KOPT-K1 (cell line): ENCODE measurements around the gene NPHS1.
"Not testable (repeated sequence)": the region's sequence is repeated elsewhere in the genome, so short reads cannot be mapped to it uniquely, and the experiment has no call there.

ENCODE experiments used
- H3K27ac ChIP-seq: fragments of 200-600 bp; sonication (generic); 2 replicates; pipeline ENCODE4 v1.5.1; 2016; ENCODE audit warnings: antibody characterized with exemption, mild to moderate bottlenecking, low read depth, low read length; ENCODE audit not compliant: poor library complexity, severe bottlenecking
- H3K36me3 ChIP-seq: fragments of 200-600 bp; sonication (generic); 2 replicates; pipeline ENCODE4 v1.5.1; 2017; ENCODE audit warnings: antibody characterized with exemption, mild to moderate bottlenecking, low read length, moderate library complexity; ENCODE audit not compliant: insufficient read depth
- H3K9me3 ChIP-seq: fragments of 200-600 bp; sonication (generic); 2 replicates; pipeline ENCODE4 v1.5.1; 2017; ENCODE audit warnings: antibody characterized with exemption, low read length, mild to moderate bottlenecking; ENCODE audit not compliant: insufficient read depth, poor library complexity, severe bottlenecking

Gene NPHS1

DNA sequence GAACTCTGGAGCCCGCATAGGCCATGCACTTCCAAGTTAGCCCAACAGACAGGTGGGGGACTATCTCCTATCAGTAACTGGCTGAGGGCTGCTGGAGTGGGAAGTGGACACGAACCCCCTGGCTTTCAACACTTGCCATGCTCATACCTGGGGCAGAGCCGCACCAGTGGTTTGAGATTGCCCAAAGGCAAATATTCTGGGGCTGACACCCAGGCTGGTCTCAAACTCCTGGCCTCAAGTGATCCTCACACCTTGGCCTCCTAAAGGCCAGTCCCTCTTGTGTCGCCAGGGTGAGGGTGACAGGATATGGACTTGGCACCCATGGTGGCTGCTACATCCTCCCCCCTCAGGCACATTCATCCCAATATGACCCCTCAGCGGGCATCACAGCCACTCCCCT lies 34.9 kb upstream of the NPHS1 start:
- Histone ChIP-seq H3K9me3 (no peaks in the 10 kb centered on the region), H3K27ac (no peak overlapping the region), H3K36me3 (peaks cover 52% of the 10 kb centered on the region)

DNA sequence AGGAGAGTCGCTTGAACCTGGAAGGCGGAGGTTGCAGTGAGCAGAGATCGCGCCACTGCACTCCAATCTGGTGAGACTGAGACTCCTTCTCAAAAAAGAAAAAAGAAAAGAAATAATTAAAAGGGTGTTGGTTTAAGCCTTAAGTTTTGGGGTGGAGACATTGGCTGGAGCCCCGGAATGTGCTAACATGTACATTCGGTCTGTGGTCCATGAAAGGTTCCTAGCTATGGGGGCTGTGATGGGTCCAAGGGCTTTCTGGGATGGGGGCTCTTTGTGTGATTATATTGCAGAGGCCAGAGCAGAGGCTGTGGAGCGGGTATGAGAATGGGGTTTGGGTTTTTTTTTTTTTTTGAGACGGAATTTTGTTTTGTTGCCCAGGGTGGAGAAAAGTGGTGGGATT lies 33.6 kb upstream of the NPHS1 start:
- Histone ChIP-seq H3K27ac (no peak overlapping the region), H3K36me3 (peaks cover 43% of the 10 kb centered on the region), H3K9me3 (no peaks in the 10 kb centered on the region)

DNA sequence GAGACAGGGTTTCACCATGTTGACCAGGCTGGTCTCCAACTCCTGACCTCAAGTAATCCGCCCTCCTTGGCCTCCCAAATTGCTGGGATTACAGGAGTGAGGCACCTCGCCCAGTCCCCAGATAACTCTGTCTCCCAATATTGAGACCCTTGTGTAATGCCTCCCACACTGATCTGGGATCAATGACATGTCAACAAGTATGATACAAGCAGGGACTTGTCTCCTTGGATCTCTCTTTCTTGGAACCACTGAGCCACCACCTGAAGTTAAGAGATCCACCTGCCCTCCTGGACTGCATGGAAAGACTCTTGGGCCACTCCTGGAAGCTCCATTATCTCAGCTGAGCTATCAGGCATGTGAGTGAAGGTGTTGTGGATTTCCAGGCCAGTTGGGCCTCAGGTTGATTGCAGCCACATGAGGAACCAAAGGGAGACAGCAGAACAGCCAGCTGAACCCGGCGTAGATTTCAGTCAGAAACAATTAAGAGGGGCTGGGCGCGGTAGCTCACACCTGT lies 33.0 kb upstream of the NPHS1 start:
- H3K9me3 ChIP-seq = no peaks in the 10 kb centered on the region
- H3K36me3 ChIP-seq = peaks cover 37% of the 10 kb centered on the region
- H3K27ac ChIP-seq = no peak overlapping the region

DNA sequence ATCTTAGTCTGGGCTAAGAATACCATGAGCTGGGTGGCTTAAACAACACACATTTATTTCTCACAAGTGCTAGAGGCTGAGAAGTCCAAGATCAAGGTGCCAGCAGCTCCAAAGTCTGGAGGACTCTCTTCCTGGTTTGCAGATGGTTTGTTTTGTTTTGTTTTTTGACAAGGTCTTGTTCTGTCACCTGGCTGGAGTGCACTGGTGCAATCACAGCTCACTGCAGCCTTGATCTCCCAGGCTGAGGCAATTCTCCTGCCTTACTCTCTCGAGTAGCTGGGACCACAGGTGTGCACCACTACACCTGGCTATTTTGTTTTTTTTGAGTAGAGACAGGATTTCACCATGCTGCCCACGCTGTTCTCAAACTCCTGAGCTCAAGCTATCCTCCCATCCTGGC lies 31.6 kb upstream of the NPHS1 start:
- Histone ChIP-seq H3K36me3 (peaks cover 23% of the 10 kb centered on the region), H3K9me3 (no peaks in the 10 kb centered on the region), H3K27ac (no peak overlapping the region)

DNA sequence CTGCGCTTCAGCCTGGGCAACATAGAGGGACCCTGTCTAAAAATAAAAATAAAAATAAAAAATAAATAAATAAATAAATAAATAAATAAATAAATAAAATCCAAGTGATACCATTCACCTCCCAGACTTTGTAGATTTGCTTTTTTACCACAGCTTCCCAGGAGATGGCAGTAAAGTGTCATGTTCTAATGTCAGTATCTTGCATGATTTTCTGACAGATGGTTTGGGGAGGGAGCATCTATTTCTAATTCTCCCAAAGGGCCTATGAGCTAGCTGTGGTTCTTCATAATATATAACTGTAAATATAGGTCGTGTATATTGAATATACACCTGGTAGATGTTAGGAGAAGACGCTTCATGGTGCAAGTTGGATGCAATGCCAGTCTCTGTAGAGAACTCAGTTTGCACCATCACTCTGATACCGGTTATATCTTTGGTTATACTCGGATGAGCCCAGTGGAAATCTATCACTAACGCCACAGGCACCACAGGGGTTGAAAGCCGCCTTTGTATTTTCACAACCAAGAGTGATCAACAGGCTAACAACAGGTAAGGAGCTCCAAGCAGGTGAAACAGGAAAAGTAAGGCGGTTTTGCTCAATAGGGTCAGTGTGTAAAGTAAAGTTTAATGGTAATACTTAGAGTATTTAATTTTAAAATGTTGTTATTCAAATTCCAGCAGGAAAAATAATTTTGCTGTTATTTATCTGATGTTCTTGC lies 30.0 kb upstream of the NPHS1 start:
- no peaks in the 10 kb centered on the region for H3K9me3 ChIP-seq
- H3K27ac ChIP-seq = no peak overlapping the region
- peaks cover 7% of the 10 kb centered on the region for H3K36me3 ChIP-seq

DNA sequence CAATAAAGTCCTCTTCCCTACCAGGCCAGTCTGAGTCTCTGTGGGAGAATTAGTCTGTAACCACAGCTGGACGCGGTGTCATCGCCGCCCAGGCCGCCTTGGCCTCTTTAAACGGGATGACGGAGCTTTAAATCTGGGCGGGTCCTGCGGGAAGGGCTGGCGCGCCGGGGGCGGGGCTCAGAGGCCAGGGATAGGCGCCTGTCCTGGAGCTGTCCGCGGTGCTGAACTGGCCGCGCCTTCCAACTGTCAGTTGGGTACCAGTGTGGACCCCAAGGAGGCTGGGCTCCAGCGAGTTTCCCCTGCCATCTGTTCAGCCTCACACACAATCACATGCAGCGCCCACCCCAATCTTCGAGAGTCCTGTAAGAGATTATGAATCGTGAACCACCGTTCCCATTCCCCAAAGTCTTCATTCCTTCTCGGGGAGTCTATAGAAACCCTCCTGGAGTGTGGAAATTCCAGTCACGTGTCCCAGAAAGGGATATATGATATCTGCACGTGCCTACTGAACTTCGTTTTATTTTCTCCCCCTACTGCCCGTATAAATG lies 27.5 kb upstream of the NPHS1 start:
- H3K36me3 ChIP-seq = no peaks in the 10 kb centered on the region
- no peaks in the 10 kb centered on the region for H3K9me3 ChIP-seq
- H3K27ac ChIP-seq = no peak overlapping the region

DNA sequence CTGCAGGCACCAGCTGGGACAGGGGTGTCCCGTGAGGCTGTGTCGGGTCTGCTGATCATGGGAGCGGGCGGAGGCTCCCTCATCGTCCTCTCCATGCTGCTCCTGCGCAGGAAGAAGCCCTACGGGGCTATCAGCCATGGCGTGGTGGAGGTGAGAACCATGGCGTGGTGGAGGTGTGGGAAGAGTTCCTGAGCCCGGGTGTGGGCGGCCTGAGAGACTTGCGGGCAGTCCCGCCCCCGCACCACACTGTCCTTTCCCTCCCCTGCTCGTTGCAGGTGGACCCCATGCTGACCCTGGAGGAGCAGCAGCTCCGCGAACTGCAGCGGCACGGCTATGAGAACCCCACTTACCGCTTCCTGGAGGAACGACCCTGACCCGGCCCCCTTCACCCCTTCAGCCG lies 26.8 kb upstream of the NPHS1 start:
- Histone ChIP-seq H3K27ac (no peak overlapping the region), H3K9me3 (no peaks in the 10 kb centered on the region), H3K36me3 (no peaks in the 10 kb centered on the region)

DNA sequence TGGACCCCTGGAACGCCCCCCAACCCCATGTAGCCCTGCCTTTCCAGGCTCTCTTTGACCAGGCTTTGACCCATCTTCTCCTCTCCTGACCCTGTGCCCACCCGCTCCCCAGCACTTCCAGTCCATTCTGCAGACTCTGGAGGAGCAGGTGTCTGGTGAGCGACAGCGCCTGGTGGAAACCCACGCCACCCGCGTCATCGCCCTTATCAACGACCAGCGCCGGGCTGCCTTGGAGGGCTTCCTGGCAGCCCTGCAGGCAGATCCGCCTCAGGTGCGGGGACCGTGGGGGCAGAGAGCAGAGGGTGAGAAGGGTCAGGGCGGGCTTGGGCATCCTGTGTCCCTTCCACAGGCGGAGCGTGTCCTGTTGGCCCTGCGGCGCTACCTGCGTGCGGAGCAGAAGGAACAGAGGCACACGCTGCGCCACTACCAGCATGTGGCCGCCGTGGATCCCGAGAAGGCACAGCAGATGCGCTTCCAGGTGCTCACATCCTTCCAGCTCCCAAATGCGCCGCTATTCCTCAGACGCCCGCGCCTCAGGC lies 22.2 kb upstream of the NPHS1 start:
- Histone ChIP-seq H3K9me3 (no peaks in the 10 kb centered on the region), H3K36me3 (no peaks in the 10 kb centered on the region), H3K27ac (no peak overlapping the region)

DNA sequence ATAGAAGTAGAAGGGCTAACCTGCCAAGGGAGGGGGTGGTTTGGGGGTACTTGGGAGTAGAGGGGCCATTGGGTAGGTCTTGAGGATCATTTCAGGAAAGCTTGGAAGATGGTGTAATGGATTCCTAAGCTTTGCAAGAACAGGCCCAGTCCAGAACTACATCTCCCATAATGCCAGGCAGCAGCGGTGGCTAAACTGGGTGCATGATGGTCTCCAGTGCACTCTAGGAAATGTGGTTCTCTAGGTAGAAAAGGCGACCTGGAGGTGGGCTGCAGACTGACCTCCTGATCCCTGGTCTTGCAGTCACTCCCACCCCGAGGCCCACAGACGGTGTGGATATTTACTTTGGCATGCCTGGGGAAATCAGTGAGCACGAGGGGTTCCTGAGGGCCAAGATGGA lies 19.9 kb upstream of the NPHS1 start:
- no peak overlapping the region for H3K27ac ChIP-seq
- no peaks in the 10 kb centered on the region for H3K36me3 ChIP-seq
- H3K9me3 ChIP-seq = no peaks in the 10 kb centered on the region

DNA sequence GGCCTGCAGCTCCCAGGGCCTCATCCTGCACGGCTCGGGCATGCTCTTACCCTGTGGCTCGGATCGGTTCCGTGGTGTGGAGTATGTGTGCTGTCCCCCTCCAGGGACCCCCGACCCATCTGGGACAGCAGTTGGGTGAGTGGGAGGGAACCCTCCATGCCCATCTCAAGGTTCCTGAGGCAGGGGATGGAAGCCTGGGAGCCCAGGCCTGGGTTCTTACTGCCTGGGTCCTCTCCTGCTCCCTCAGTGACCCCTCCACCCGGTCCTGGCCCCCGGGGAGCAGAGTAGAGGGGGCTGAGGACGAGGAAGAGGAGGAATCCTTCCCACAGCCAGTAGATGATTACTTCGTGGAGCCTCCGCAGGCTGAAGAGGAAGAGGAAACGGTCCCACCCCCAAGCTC lies 19.3 kb upstream of the NPHS1 start:
- H3K9me3 ChIP-seq = no peaks in the 10 kb centered on the region

DNA sequence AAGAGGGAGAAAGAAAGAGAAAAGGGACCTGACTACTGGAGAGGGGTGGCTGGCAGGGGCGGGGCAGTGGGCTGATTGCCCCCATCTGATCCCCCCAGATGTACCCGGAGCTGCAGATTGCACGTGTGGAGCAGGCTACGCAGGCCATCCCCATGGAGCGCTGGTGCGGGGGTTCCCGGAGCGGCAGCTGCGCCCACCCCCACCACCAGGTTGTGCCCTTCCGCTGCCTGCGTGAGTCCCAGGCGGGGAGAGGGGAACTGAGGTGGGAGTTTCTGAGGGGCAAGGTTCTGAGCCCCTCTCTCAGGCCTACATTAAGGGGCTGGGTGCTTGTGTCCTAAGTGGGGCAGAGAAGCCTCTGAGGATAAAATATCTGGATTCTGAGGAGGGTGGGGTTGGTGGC lies 18.5 kb upstream of the NPHS1 start:
- Histone ChIP-seq H3K36me3 (no peaks in the 10 kb centered on the region), H3K9me3 (no peaks in the 10 kb centered on the region), H3K27ac (no peak overlapping the region)

More for the DNA sequence above, 19.3 kb upstream of the NPHS1 start:
- Histone ChIP-seq H3K27ac (no peak overlapping the region), H3K36me3 (no peaks in the 10 kb centered on the region)

DNA sequence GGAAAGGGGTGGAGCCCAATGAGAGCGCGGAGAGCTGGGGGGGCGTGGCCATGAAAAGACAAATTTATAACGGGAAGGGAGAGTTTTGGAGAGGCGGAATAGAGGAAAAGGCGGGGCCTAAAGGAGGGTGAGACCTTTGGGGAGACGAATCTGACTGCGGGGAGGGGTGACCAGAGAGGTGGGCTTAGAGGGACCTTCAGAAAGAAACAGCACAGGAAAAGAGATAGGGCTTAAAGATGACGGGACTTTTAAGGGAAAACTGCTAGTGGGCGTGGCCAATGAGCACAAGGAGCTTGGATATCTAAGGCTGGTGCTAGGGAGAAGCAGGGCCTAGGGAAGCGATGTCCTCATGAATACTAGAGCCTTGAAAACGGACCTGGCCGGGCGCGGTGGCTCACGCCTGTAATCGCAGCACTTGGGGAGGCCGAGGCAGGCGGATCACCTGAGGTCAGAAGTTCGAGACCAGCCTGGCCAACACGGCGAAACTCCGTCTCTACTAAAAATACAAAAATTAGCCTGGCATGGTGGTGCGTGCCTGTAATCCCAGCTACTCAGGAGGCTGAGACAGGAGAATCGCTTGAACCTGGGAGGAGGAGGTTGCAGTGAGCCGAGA lies 17.9 kb upstream of the NPHS1 start:
- not testable (repeated sequence) for H3K36me3 ChIP-seq, H3K9me3 ChIP-seq, H3K27ac ChIP-seq

DNA sequence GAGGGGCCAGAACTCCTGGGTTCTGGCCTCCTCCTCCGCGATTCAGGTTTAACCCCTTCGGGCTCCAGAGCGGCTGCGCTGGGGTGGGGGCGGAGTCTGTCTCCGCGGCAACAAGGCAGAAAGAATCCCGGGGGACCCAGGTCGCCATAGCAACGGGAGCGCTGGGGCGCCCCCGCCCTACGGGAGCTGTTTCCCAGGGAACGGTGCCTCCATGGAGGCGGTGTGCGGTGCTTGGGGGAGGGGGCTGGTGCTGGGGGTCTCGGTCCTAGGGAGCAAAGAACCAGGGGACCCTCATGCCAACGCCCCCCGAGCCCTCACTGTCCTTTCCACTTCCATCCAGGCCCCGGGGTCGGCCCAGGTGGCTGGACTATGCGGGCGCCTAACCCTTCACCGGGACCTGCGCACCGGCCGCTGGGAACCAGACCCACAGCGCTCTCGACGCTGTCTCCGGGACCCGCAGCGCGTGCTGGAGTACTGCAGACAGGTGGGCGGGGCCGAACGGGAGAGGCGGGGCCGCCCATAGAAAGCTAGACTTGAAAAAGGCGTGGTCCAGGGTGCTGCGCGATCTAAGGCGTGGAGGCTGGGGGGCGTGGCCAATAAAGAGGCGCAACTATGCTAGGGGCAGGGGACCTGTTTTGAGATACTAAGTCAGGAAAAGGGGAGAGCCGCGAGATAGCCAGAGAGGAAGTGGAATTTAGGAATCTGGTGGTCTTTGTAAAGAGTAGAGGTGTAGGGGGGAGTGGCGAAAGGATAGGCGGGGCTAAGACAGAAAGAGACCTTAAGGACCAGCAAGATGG lies 17.2 kb upstream of the NPHS1 start:
- H3K27ac ChIP-seq = no peak overlapping the region

DNA sequence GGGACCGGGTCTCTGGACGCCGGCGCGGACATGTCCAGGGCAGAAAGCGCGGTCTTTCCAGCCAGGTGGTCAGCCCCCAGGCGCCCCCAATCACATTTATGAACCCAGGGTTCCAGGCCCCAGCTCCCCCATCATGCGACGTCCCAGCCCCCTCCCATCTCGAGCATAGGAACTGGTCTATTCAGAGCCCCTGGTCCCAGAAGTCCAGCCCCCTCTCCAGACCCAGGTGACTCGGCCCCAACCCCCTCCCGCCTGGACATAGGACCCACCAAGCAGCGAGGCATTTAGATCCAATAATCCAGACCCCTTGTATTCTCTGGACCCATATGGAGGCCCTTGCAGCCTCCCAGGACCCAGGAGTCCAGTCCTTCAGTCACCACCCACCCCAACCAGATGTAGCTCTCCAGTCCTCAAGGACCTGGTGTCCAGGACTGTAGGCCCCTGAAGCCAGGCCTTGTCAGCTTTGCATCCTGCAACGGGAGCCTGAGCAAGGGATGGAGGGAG lies 16.6 kb upstream of the NPHS1 start:
- no peak overlapping the region for H3K27ac ChIP-seq
- no peaks in the 10 kb centered on the region for H3K36me3 ChIP-seq
- no peaks in the 10 kb centered on the region for H3K9me3 ChIP-seq

More for the DNA sequence above, 17.2 kb upstream of the NPHS1 start:
- H3K9me3 ChIP-seq = no peaks in the 10 kb centered on the region
- H3K36me3 ChIP-seq = no peaks in the 10 kb centered on the region
